ENCODE data around the gene IGF2BP2.
A peak's percentile ranks its signal among the peaks of the same experiment; 100 is the strongest.
"Not testable (repeated sequence)": the region's sequence is repeated elsewhere in the genome, so short reads cannot be mapped to it uniquely, and the experiment has no call there.

The IGF2BP2 gene

GRCh38 chr3:185797993-185798830 lies 26.6 kb downstream of the IGF2BP2 start:
- no peak for DNase-seq

DNA sequence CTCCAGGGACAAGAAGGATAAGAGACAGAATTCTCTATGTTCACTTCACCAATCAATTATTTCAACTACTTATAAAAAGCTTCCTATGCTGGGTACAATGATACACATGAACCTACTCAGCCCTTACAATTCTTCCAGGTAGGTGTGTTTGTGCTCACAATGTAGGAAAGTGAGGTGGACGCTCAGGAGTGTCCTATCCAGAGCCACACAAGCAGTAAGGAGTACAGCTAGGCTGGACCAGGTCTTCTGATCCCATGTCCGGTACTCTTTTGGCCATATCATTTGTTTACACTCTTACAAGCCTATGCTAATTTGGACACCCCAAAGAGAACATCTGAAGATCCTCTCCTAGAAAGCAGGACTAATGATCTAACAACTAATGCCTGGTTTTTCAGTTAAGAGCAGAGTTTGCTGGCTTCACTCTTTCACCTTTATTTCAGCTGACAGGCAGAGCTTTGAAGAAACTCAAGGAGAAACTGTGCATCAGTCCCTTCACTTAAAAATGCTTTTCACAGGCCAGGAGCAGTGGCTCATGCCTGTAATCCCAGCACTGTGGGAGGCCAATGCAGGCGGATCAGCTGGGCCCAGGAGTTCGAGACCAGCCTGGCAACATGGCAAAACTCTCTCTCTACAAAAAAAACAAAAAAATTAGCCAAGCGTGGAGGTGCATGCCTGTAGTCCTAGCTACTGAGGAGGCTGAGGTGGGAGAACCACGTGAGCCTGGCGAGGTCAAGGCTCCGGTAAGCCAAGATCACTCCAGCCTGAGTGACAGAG lies 27.5 kb downstream of the IGF2BP2 start:
- no peak for DNase-seq

DNA sequence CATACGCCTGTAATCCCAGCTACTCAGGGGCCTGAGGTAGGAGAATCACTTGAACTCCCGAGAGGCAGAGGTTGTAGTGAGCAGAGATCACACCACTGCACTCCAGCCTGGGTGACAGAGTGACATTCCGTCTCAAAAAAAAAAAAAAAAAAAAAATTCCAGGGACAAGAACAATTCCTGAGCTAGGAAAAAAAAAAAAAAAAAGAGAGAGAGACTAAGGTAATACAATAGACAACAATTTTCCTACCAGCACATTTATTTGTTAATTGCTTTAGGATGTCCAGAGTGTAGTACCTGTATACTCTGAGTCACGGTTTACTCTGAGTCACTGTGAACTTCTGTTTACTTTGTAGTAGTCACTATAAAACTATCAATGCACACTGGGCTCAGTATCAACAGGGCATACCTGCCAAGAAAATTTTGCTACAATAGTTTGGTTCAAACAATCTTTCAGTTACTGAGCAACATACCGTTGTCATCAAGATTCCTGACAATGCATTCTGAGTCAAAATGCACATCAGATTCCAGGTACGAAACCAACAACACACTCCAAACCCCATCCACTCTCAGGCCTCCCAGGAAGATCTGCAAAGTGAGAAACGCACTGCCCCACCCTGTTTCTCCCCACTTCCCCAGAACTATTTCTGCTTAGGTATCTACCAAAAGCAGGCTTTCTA lies 28.3 kb downstream of the IGF2BP2 start:
- no peak for DNase-seq

DNA sequence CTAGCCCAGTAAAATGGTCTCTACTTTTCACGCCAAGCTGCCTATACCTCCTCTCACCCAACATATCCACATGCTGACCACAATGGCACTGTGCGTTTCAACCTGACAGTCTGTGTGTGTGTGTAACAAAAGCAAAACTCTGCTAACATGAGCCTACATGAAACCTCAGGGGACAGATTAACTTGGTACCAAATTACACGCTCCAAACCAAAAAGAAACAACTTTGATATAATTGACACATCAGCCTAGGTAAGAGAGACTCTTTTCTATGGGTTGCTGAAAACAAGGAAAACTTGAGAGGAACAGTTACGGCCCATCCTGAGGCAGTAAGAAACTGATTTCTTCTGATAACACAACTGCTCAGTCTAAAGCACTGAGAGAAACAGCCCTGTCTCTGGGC lies 31.5 kb downstream of the IGF2BP2 start:
- DNase-seq: no peak

DNA sequence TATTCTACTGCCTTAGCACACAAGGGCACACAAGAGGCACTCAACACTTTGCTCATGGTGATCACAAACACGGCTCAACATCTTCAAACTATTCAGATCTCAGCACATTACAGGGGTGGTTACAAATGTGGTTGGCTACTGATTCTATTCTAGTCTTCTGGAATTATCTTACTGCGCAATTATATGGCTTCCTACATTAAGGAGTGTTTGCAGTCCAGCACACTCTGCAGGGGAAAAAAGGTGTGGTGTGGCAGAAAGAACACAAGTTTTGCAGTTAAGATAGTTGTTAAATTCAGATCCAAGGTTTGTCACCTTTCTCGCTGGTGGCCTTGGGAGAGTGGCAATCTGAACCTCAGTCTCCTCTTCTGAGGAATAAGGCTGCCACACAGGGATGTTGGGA lies 31.9 kb downstream of the IGF2BP2 start:
- no peak for DNase-seq

- DNase-seq: no peak
These were observed 34.7 kb downstream of the IGF2BP2 start for GRCh38 chr3:185789891-185790830.

DNA sequence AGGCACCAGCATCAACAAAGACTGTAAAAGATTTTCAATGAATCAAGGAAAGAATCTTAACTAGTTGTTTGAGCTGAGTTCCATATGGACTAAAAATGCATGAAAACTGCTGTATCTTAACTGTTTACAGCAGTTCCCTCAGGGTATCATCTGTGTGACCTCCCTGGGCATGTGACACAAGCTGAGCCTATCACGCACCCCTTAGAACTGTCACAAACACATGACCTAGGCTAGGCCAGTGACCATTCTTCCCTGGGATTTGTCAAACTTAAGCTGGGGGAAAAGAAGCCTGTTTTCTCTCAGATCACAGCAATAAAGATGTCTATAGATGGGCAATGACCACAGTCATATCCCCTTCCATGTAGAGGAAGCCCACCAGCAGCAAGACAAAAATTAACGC lies 35.7 kb downstream of the IGF2BP2 start:
- DNase-seq: no peak

GRCh38 chr3:185788292-185788691 lies 36.5 kb downstream of the IGF2BP2 start:
- no peak for DNase-seq

DNA sequence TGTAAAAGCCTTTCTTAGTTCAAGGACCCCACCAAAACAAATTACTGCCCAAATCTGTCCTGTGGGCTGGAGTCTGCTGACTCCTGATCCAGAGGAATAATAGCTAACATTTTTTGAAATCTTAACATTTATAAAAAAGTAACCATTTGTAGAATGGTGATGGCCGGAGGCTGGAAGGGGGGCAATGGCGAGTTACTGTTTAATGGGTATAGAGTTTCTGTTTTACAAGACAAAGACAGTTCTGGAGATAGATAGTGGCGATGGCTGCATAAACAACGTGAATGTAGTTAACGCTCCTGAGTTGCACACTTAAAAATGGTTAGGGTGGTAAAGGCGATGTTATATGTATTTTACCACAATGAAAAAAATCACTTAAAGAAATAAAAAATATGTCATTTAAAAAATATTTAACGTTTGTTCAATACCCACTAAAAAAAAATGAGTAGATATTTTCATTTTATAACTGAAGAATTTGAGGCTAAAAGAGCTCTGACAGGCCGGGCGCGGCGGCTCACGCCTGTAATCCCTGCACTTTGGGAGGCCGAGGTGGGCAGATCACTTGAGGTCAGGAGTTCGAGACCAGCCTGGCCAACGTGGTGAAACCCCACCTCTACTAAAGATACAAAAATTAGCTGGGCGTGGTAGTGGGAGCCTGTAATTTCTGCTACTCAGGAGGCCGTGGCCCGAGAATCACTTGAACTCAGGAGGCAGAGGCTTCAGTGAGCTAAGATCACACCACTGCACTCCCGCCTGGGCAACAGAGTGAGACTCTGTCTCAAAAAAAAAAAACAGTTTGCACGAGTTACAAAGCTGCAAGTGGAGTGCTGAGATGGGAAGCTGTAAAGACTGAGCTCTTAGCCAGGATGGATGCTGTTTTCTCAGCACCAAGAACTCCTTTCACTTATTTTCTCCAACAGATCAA lies 37.6 kb downstream of the IGF2BP2 start:
- DNase-seq: no peak

DNA sequence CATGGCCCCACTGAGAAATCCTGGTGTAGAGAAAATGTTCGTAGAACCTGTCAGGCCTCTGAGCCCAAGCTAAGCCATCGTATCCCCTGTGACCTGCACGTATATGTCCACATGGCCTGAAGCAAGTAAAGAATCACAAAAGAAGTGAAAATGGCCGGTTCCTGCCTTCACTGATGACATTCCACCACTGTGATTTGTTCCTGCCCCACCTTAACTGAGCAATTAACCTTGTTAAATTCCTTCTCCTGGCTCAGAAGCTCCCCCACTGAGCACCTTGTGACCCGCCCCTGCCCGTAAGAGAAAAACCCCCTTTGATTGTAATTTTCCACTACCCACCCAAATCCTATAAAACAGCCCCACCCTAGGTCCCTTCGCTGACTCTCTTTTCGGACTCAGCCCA lies 38.6 kb downstream of the IGF2BP2 start:
- DNase-seq: not testable (repeated sequence)

DNA sequence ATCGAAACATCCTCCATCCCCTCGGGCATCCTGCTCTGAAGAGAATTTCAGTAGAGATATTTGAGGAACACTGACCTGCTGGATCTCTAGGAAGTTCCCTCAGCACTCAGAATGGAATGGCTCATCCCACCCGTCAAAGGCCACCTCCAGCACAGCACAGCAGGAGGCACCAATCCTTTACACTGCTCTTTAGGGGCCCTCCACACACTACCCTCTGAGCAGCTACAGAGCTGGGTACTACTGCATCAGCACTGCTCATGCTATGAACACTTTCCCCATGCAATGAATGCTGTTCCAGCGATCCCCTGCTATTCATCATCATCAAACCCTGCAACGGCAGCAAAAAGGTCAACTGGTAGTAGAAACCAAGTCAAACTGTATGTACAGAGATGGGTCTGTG lies 40.5 kb downstream of the IGF2BP2 start:
- no peak for DNase-seq

GRCh38 chr3:185781759-185782158 lies 43.1 kb downstream of the IGF2BP2 start:
- no peak for DNase-seq

GRCh38 chr3:185779461-185779860 lies 45.4 kb downstream of the IGF2BP2 start:
- no peak for DNase-seq

DNA sequence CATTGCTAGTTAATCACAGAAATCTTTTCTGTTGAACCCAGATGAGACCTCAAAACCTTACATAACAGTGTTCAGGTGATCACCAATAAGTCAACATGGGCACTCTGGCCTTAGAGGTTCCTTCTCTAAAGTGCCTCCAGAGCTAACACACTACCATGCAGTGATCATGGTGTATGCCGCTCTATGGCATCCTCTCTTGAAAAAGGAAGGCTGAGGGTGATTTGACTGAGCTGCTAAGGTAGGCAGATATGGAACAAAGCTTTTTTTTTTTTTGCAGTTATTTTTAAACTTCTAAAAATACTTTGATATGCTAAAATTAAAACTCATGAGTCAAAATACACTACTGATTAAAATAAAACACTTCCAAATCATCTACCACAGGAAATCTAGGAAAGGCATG lies 46.0 kb downstream of the IGF2BP2 start:
- no peak for DNase-seq

DNA sequence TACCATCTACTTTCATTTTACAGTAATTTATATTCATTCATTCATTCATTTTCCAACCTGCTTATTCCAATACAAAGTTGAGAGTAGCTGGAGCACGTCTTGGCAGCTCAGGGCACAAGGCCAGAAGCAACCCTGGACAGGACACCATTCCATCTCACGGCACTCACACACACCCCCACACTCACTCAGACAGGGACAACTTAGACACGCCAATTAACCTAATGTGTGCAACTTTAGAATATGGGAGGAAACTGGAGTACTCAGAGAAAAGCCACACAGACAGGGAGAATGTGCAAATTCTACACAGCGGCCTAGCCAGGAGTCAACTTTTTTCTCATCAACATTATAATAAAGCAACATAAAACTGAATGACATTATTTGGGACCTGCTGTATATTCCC lies 46.7 kb downstream of the IGF2BP2 start:
- no peak for DNase-seq

GRCh38 chr3:185770109-185770508 lies 54.7 kb downstream of the IGF2BP2 start:
- DNase-seq: no peak

DNA sequence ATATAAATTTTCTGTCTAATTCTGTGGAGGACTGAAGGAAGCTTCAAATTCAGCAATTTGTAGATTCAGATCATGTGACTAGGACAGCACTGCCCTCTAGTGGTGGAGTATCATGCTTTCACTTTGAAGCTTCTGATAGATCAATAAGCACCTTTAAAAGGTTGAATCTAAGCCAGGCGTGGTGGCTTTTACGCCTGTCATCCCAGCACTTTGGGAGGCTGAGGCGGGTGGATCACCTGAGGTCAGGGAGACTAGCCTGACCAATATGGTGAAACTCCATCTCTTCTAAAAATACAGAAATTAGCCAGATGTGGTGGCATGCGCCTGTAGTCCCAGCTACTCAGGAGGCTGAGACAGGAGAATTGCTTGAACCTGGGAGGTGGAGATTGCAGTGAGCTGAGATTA lies 56.3 kb downstream of the IGF2BP2 start:
- peak in 2 of 4 experiments; percentile 2 to 25 for DNase-seq

DNA sequence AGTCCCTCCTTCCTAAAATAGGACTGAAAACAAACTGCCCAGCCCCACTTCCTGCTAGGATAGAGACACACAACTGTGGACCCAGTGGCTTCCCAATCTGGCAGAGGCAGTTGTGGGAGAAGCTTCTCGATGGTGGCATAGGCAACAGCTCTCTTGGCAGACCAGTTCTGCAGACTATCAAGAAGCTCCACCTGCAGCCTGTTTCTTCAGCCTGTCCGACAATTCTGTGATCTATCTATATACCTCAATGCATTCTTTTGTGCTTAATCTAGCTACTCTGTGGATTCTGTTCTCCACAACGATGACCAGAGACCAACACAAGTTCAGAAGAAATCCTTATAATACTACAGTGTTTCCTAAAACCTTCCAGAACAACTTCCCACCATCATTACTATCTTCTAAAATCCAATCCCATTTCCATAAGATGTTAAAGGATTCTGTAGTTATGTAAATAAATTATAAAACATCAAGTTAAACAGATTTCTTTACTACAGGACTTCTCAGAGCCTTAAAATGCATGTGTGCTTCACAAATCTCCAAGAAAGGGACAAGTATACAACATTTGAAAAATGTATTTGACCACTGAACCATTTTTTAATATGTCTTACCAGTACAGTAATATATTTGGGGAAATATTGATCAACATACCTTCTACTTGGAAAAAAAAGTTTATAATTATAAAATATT lies 57.7 kb downstream of the IGF2BP2 start:
- no peak for DNase-seq

DNA sequence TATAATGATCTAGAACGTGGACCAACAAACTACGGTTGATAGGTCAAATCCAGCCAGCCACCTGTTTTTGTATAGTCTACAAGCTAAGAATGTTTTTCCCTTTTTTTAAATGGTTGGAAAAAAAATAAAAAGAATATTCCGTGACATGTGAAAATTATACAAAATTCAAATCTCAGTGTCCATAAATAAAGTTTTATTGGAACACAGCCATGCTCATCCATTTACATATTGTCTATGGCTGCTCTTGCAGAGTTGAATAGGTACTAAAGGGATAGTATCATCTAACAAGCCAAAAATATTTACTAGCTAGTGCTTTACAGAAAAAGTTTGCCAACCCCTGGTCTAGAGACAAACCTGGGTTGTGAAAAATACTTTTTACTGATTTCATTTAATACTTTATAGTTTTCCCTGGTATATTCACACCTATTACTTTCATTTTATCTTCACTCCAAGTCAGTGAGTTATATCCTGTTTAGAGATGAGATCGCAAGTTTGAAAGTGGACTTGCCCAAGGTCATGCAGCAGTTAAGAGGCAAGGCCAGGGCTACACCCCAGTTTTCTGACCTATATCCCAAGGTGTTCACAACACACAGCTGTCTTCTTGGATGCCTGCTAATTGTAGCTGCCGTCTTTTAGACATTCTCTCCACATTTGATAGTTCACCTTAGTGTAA lies 58.4 kb downstream of the IGF2BP2 start:
- DNase-seq: no peak

DNA sequence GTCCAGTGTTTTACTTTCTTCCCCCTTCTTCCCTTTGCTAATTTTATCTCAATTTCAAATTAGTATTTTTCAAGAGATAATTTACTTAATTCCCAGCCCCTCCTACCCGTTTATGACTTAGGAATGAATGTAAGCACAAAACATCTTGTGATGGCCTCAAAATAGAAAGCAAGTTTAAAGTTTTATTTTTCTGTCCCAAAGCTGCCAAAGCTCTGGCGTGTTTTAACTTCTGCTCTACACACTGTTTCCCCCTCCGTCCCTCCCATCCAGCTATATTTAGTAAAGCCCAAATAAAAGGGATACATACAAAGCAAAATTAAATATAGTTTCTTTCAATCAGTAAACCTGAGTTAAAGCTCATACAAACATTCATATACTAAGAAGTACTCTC lies 59.9 kb downstream of the IGF2BP2 start:
- DNase-seq: no peak

All from activated CD4-positive, CD25-positive, alpha-beta regulatory T cell (primary cell).